Embryonic facial prominence (tissue), 1 donor: ENCODE measurements around the gene VANGL1.

Experiments used
- DNase-seq: peaks from one replicate; pipeline ENCODE4 v3.0.0-alpha.2; 2016; ENCODE audit errors: extremely low spot score

VANGL1 gene

GRCh38 chr1:115744646-115745275, 103.0 kb downstream of the VANGL1 start:
- DNase-seq = no peak

DNA sequence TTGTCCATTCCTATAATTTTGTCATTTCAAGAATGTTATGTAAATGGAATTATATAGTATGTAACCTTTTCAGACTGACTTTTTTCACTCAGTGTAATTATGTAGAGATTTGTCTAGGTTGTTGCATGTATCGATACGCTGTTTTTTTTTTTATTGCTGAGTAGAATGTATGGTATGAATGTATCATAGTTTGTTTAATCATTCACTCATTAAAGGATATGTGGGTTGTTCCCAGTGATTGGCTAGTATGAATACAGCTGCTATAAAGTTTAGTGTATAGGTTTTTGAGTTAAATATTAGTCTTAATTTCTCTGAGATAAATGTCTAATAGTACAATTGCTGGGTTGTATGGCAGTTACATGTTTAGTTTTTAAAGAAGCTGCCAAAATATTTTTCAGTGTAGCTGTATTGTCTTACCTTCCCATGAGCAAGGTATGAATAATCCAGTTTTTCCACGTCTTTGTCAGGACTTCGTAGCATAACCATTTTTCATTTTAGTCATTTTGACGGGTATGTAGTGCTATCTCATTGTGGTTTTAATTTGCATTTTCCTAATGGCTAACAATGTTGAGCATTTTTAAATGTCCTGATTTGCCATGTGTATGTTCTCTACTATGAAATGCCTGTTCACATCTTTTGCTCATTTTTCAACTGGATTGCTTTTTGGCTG, 104.4 kb downstream of the VANGL1 start:
- no peak for DNase-seq
